HepG2 (cell line): Measurements from ENCODE around the gene ATP13A5.

Source experiments
- BCLAF1 ChIP-seq: fragments of 450-650 bp; IDR thresholded peaks from 2 replicates; pipeline ENCODE4 v1.6.1; 2017; ENCODE audit warnings: mild to moderate bottlenecking
- DRAP1 ChIP-seq: IDR thresholded peaks from 2 replicates; pipeline ENCODE4 v1.6.1; 2016; ENCODE audit warnings: missing genetic modification reagents, missing compliant biosample characterization
- NFATC3 ChIP-seq: sonication (generic); formaldehyde crosslinking; IDR thresholded peaks from 2 replicates; pipeline ENCODE4 v1.5.1; 2020; ENCODE audit warnings: mild to moderate bottlenecking, missing genetic modification reagents

GRCh38 chr3:193403307-193403706 is 24.8 kb upstream of the ATP13A5 start:
- TF ChIP-seq NFATC3 (CRISPR knock-in tag) (no peak), DRAP1 (no peak), BCLAF1 (no peak)
